ENCODE results near the gene CDK14.

GRCh38 chr7:91206361-91206960 is 610.3 kb downstream of the CDK14 start:
- TF ChIP-seq EZH2 (IDR thresholded peaks at IDR 0.05) (no peak), POLR2AphosphoS5 (IDR thresholded peaks at IDR 0.05; ENCODE audit: borderline replicate concordance, low read depth, low read length) (no peak)

Data from SK-N-MC (cell line).